IMR-90 (cell line): ENCODE results near the gene ONECUT1. TPM values are rescaled to one million over a fixed set of nuclear protein-coding genes. Genes with fewer than 3 reads are reported as not detected.

Experiments
- ATAC-seq: fragments of 200-7000 bp; cut with Tn5 transposase; 2 replicates; pipeline ENCODE4 v1.9.1; 2020; ENCODE audit warnings: low read depth, mild to moderate bottlenecking, moderate library complexity
- BruUV-seq: library from RNA; stranded (reverse); fragments of 400-500 nt; replicated peaks from 2 replicates; lab custom pipeline; 2021; lab: Mats Ljungman, UMichigan
- CTCF ChIA-PET: fragments of 300-600 bp; formaldehyde crosslinking; extraction: SDS; loops from one replicate; lab custom pipeline; 2021; ENCODE audit warnings: antibody characterized with exemption; lab: Yijun Ruan, JAX
- POLR2A ChIA-PET: fragments of 300-600 bp; sonication (Branson Sonifier 250); formaldehyde crosslinking; loops from one replicate; lab custom pipeline; 2022; ENCODE audit warnings: antibody characterized with exemption; ENCODE audit not compliant: unreplicated experiment; lab: Charles Lee
- DNase-seq: peaks from one replicate; pipeline ENCODE4 v3.0.0; 2013
- H2AFZ ChIP-seq: replicated peaks from 2 replicates; pipeline ENCODE3; 2013; ENCODE audit warnings: low read length, mild to moderate bottlenecking; ENCODE audit not compliant: poor library complexity
- H2AK5ac ChIP-seq: 2 replicates; pipeline ENCODE4 v1.6.1; 2013; ENCODE audit warnings: low read depth, low read length, inconsistent platforms
- H2AK9ac ChIP-seq: replicated peaks from 2 replicates; pipeline ENCODE3; 2013; ENCODE audit warnings: mild to moderate bottlenecking, low read depth, low read length, moderate library complexity; ENCODE audit not compliant: poor library complexity
- H2BK120ac ChIP-seq: 2 replicates; pipeline ENCODE4 v1.6.1; 2013; ENCODE audit warnings: low read depth, low read length, inconsistent platforms
- H2BK15ac ChIP-seq: 3 replicates; pipeline ENCODE4 v1.6.1; 2013; ENCODE audit warnings: low read depth, low read length, inconsistent platforms
- H2BK20ac ChIP-seq: 2 replicates; pipeline ENCODE4 v1.6.1; 2013; ENCODE audit warnings: low read depth, mild to moderate bottlenecking, inconsistent platforms, low read length, moderate library complexity
- H2BK5ac ChIP-seq: 2 replicates; pipeline ENCODE4 v1.6.1; 2013; ENCODE audit warnings: mild to moderate bottlenecking, low read depth, low read length, inconsistent platforms; ENCODE audit not compliant: poor library complexity, severe bottlenecking
- H3K14ac ChIP-seq: replicated peaks from 2 replicates; pipeline ENCODE4 v1.6.1; 2013; ENCODE audit warnings: low read depth, low read length, inconsistent platforms
- H3K18ac ChIP-seq: 2 replicates; pipeline ENCODE4 v1.6.1; 2013; ENCODE audit warnings: low read depth, low read length, control low read depth
- H3K23ac ChIP-seq: 2 replicates; pipeline ENCODE4 v1.6.1; 2013; ENCODE audit warnings: low read depth, low read length, inconsistent platforms
- H3K27ac ChIP-seq: 2 replicates; pipeline ENCODE4 v1.5.1; 2013; ENCODE audit warnings: mild to moderate bottlenecking, control low read depth, low read length; ENCODE audit not compliant: insufficient read depth
- H3K27me3 ChIP-seq: 2 replicates; pipeline ENCODE4 v1.6.1; 2013; ENCODE audit warnings: low read length; ENCODE audit not compliant: control insufficient read depth, insufficient read depth
- H3K36me3 ChIP-seq: 2 replicates; pipeline ENCODE4 v1.6.1; 2013; ENCODE audit warnings: low read length, mixed read lengths; ENCODE audit not compliant: control insufficient read depth, insufficient read depth
- H3K4ac ChIP-seq: 2 replicates; pipeline ENCODE4 v1.6.1; 2013; ENCODE audit warnings: low read depth, low read length, inconsistent platforms
- H3K4me1 ChIP-seq: 2 replicates; pipeline ENCODE4 v1.6.1; 2013; ENCODE audit warnings: low read length, mixed read lengths; ENCODE audit not compliant: control insufficient read depth, insufficient read depth
- H3K4me2 ChIP-seq: 2 replicates; pipeline ENCODE4 v1.6.1; 2013; ENCODE audit warnings: low read depth, mild to moderate bottlenecking, control low read depth, low read length, moderate library complexity
- H3K4me3 ChIP-seq: 2 replicates; pipeline ENCODE4 v1.5.1; 2013; ENCODE audit warnings: low read depth, mild to moderate bottlenecking, control low read depth, low read length, moderate library complexity; ENCODE audit not compliant: insufficient read depth
- H3K56ac ChIP-seq: 2 replicates; pipeline ENCODE4 v1.6.1; 2013; ENCODE audit warnings: low read length, inconsistent platforms; ENCODE audit not compliant: insufficient read depth; ENCODE audit errors: extremely low read depth
- H3K79me1 ChIP-seq, 2 experiments: 2 replicates each; pipeline ENCODE4 v1.6.1; 2013; ENCODE audit warnings: low read length in 2 of 2, inconsistent platforms in 1 of 2, low read depth in 1 of 2
- H3K9ac ChIP-seq: 2 replicates; pipeline ENCODE4 v1.6.1; 2013; ENCODE audit warnings: low read depth, low read length, control low read depth
- H3K9me1 ChIP-seq: 2 replicates; pipeline ENCODE4 v1.6.1; 2013; ENCODE audit warnings: low read length, inconsistent platforms; ENCODE audit not compliant: insufficient read depth
- H3K9me3 ChIP-seq: 2 replicates; pipeline ENCODE4 v1.6.1; 2013; ENCODE audit warnings: low read length; ENCODE audit not compliant: control insufficient read depth, insufficient read depth
- H4K20me1 ChIP-seq: 2 replicates; pipeline ENCODE4 v1.6.1; 2013; ENCODE audit warnings: low read length, inconsistent platforms; ENCODE audit not compliant: insufficient read depth
- H4K5ac ChIP-seq: 2 replicates; pipeline ENCODE4 v1.6.1; 2013; ENCODE audit warnings: mild to moderate bottlenecking, low read depth, low read length, control low read depth
- H4K8ac ChIP-seq, 2 experiments: 2 replicates each; pipeline ENCODE4 v1.6.1; 2013; ENCODE audit warnings: low read depth in 2 of 2, low read length in 2 of 2, control low read depth in 1 of 2, inconsistent platforms in 1 of 2
- H4K91ac ChIP-seq: 2 replicates; pipeline ENCODE4 v1.6.1; 2013; ENCODE audit warnings: low read depth, low read length, inconsistent platforms; ENCODE audit not compliant: insufficient read depth
- BHLHE40 ChIP-seq: fragments of 150-350 bp; IDR thresholded peaks from 2 replicates; pipeline ENCODE4 v1.6.1; 2016; ENCODE audit warnings: mild to moderate bottlenecking, low read depth, low read length
- CEBPB ChIP-seq: IDR thresholded peaks from 2 replicates; pipeline ENCODE4 v1.6.1; 2012; ENCODE audit warnings: low read depth, low read length, improper control_type of control experiment
- CHD1 ChIP-seq: IDR thresholded peaks from 2 replicates; pipeline ENCODE4 v1.6.1; 2012; ENCODE audit warnings: low read depth, low read length, improper control_type of control experiment
- FOS ChIP-seq: fragments of 150-350 bp; IDR thresholded peaks from 2 replicates; pipeline ENCODE4 v1.6.1; 2016; ENCODE audit warnings: low read depth, low read length
- MAFK ChIP-seq: IDR thresholded peaks from 2 replicates; pipeline ENCODE4 v1.6.1; 2012; ENCODE audit warnings: low read depth, low read length, improper control_type of control experiment
- MAZ ChIP-seq: IDR thresholded peaks from 2 replicates; pipeline ENCODE4 v1.6.1; 2012; ENCODE audit warnings: low read depth, mild to moderate bottlenecking, low read length, improper control_type of control experiment, moderate library complexity, borderline replicate concordance
- MXI1 ChIP-seq: IDR thresholded peaks from 2 replicates; pipeline ENCODE4 v1.6.1; 2012; ENCODE audit warnings: low read depth, mild to moderate bottlenecking, low read length, moderate library complexity, borderline replicate concordance
- NFE2L2 ChIP-seq: fragments of 150-350 bp; IDR thresholded peaks from 2 replicates; pipeline ENCODE4 v1.6.1; 2016; ENCODE audit warnings: low read depth, mild to moderate bottlenecking, low read length
- POLR2A ChIP-seq: IDR thresholded peaks from 2 replicates; pipeline ENCODE4 v1.6.1; 2012; ENCODE audit warnings: mild to moderate bottlenecking, low read depth, low read length
- RAD21 ChIP-seq: IDR thresholded peaks from 2 replicates; pipeline ENCODE4 v1.6.1; 2012; ENCODE audit warnings: low read length, improper control_type of control experiment
- RCOR1 ChIP-seq: IDR thresholded peaks from 2 replicates; pipeline ENCODE4 v1.6.1; 2012; ENCODE audit warnings: mild to moderate bottlenecking, low read length, improper control_type of control experiment; ENCODE audit not compliant: insufficient replicate concordance
- RFX5 ChIP-seq: IDR thresholded peaks from 2 replicates; pipeline ENCODE4 v1.8.0; 2012; ENCODE audit warnings: low read depth, mild to moderate bottlenecking, low read length, moderate library complexity
- SMC3 ChIP-seq: fragments of 150-350 bp; IDR thresholded peaks from 2 replicates; pipeline ENCODE4 v1.6.1; 2016; ENCODE audit warnings: low read depth, mild to moderate bottlenecking, antibody characterized with exemption, low read length, moderate library complexity
- USF2 ChIP-seq: fragments of 150-350 bp; IDR thresholded peaks from 2 replicates; pipeline ENCODE4 v1.6.1; 2017; ENCODE audit warnings: mild to moderate bottlenecking, antibody characterized with exemption, low read length, low read depth
- WGBS, 2 experiments: methylation state at CpG; one replicate each; pipeline versions ENCODE4 v1.1.5 to v1.1.7; 2013; ENCODE audit warnings: missing lambda C conversion rate in 2 of 2; ENCODE audit not compliant: insufficient read length in 1 of 2; ENCODE audit errors: extremely low coverage in 2 of 2; 5-methylcytosine and 5-hydroxymethylcytosine counted together
- dilution Hi-C: fragments of 300-500 bp; cut with HindIII; formaldehyde crosslinking; loops from one replicate; pipeline ENCODE4 v1.14.3; 2018; ENCODE audit warnings: low sequenced_read_pairs; ENCODE audit not compliant: unreplicated experiment
- in situ Hi-C: fragments of 300-500 bp; cut with MboI; formaldehyde crosslinking; loops from 3 replicates; pipeline ENCODE4 v1.14.3; 2019; ENCODE audit warnings: low sequenced_read_pairs, inconsistent platforms, mixed read lengths
- intact Hi-C: fragments of 100-400 bp; cut with micrococcal nuclease; formaldehyde crosslinking; loops from 2 replicates; pipeline ENCODE4 v1.10.0; 2022
- polyA plus RNA-seq, 3 experiments: library from polyadenylated mRNA; depleted of rRNA; stranded (reverse); fragments of >200 nt; gene quantifications; 2 replicates each; pipeline ENCODE4 v1.2.3, GENCODE V29; 2012; ENCODE audit warnings: low replicate concordance in 1 of 3
- total RNA-seq: library from RNA; depleted of rRNA; stranded (reverse); fragments of >200 nt; gene quantifications from 2 replicates; pipeline ENCODE4 v1.2.3, GENCODE V29; 2012
- TF ChIP-seq, protein P1 (sequence below): conservative IDR thresholded peaks from 2 replicates; pipeline ENCODE4 v1.5.1; 2012; ENCODE audit warnings: mild to moderate bottlenecking, low read depth, low read length, improper control_type of control experiment
- TF ChIP-seq, protein P2 (sequence below): fragments of 150-350 bp; IDR thresholded peaks from 2 replicates; pipeline ENCODE4 v1.6.1; 2016; ENCODE audit warnings: low read depth, mild to moderate bottlenecking, low read length, moderate library complexity, borderline replicate concordance

Gene ONECUT1
- total and polyA plus RNA-seq, 2 of the 4 experiments (the other 2 are of a cell fraction) = not detected

DNA sequence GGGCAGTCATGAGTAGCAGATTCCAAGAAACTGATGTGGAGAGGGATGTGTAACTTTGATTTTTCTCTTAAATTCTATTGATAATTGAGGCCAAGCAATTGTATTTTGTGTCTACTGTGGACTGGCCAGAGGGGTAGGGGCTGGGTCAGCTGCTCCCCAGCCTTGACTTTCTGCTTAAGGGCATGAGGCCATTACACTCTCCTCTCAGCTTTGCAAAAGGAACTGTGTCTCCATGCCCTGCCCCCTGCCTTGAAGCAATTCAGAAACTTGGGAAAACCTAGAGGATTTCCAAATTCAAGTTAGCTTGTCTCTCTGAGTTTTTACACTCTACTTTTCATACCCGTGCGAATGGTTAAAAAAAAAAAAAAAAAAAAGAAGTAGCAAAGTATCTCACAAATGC is 38.6 kb downstream of the ONECUT1 start:
- Histone ChIP-seq H3K27ac (no peak overlapping the region), H2AFZ (no peak overlapping the region), H2BK5ac (no peak overlapping the region), H3K18ac (no peak overlapping the region), H3K56ac (no peak overlapping the region), H3K9me3 (no peaks in the 10 kb centered on the region), H4K5ac (no peak overlapping the region), H2AK5ac (no peak overlapping the region), H4K91ac (no peak overlapping the region), H2BK20ac (no peak overlapping the region), H4K8ac (no peak overlapping the region), H3K36me3 (no peaks in the 10 kb centered on the region), H2AK9ac (no peak overlapping the region), H3K4me1 (no peaks in the 10 kb centered on the region), H3K4me3 (no peak overlapping the region), H3K27me3 (peaks cover 14% of the 10 kb centered on the region), H3K14ac (no peak overlapping the region), H3K23ac (no peak overlapping the region), H2BK120ac (no peak overlapping the region), H3K79me1 (no peaks in the 10 kb centered on the region), H4K20me1 (no peaks in the 10 kb centered on the region), H3K9ac (no peak overlapping the region), H3K9me1 (no peaks in the 10 kb centered on the region), H3K4me2 (no peak overlapping the region), H3K4ac (no peak overlapping the region), H2BK15ac (no peak overlapping the region)
- WGBS, 2 experiments = no CpG with 5 or more reads among the region's 2 CpGs
- DNase-seq (no peak), ATAC-seq (no peak)
- intact Hi-C loops = no loop called here
- ChIA-PET POLR2A (interaction anchor here (0.6 kb wide), 1 partner anchor 9 kb away, joined by 5 read pairs; no protein-coding TSS in a partner anchor), CTCF (no interaction called here)
- no peak for TF ChIP-seq FOS
- no peak for TF ChIP-seq POLR2A
- no peak for TF ChIP-seq MAFK
- TF ChIP-seq USF2 = no peak
- TF ChIP-seq, protein P1, sequence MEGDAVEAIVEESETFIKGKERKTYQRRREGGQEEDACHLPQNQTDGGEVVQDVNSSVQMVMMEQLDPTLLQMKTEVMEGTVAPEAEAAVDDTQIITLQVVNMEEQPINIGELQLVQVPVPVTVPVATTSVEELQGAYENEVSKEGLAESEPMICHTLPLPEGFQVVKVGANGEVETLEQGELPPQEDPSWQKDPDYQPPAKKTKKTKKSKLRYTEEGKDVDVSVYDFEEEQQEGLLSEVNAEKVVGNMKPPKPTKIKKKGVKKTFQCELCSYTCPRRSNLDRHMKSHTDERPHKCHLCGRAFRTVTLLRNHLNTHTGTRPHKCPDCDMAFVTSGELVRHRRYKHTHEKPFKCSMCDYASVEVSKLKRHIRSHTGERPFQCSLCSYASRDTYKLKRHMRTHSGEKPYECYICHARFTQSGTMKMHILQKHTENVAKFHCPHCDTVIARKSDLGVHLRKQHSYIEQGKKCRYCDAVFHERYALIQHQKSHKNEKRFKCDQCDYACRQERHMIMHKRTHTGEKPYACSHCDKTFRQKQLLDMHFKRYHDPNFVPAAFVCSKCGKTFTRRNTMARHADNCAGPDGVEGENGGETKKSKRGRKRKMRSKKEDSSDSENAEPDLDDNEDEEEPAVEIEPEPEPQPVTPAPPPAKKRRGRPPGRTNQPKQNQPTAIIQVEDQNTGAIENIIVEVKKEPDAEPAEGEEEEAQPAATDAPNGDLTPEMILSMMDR = no peak
- no peak for TF ChIP-seq RCOR1
- TF ChIP-seq MAZ = no peak
- TF ChIP-seq CHD1 = no peak
- TF ChIP-seq RAD21 = no peak
- TF ChIP-seq, protein P2, sequence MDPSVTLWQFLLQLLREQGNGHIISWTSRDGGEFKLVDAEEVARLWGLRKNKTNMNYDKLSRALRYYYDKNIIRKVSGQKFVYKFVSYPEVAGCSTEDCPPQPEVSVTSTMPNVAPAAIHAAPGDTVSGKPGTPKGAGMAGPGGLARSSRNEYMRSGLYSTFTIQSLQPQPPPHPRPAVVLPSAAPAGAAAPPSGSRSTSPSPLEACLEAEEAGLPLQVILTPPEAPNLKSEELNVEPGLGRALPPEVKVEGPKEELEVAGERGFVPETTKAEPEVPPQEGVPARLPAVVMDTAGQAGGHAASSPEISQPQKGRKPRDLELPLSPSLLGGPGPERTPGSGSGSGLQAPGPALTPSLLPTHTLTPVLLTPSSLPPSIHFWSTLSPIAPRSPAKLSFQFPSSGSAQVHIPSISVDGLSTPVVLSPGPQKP = no peak
- TF ChIP-seq NFE2L2 = no peak
- no peak for TF ChIP-seq MXI1
- TF ChIP-seq SMC3 = no peak
- TF ChIP-seq BHLHE40 = no peak
- no peak for TF ChIP-seq CEBPB
- no peak for TF ChIP-seq RFX5
- BruUV-seq = no TSS peak
- in situ Hi-C loops = no loop called here
- dilution Hi-C loops = no loop called here
